Measurements from ENCODE around the gene MYBPC2.

MYBPC2 gene

DNA sequence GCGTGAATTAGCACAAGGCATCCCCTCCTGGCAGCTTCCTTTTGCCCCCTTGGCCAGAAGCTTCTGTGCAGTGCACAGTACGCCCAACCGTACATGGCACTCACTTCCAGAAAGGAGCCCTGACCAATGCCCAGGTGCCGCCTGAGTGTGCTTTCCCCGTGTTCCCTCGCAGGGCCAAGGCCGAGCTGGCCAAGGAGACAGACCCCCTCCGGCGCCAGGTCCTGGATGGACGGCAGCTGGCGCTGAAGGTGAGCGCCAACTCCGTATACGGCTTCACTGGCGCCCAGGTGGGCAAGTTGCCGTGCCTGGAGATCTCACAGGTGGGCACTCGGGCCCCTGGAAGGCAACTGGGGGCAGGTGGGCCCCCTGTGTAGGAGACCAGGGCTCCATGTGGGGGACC, 23.3 kb upstream of the MYBPC2 start:
- no peak for FAIRE-seq

DNA sequence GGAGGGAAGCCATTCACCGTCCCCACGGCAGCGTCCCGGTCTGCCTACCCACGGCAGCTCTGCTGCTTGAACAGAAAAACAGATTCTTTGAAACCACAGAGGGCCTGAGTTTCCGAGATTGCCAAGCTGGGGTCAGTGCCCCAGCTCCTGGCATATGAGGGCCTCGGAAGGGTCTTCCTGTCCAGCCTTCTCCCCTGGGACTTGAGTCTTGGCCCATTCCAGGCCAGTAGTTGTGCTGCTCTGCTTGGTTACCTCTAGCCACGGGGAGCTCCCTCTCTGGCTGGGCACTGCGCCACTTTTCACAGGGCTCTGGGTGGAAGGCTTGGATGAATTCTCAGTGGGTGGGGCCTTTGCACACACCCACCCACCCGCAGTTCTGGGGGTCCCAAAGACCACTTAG, 22.6 kb upstream of the MYBPC2 start:
- FAIRE-seq: no peak
- DNase-seq (ENCODE audit: low spot score): no peak

More for the DNA sequence above, 23.3 kb upstream of the MYBPC2 start:
- no peak for DNase-seq (ENCODE audit: low spot score)

DNA sequence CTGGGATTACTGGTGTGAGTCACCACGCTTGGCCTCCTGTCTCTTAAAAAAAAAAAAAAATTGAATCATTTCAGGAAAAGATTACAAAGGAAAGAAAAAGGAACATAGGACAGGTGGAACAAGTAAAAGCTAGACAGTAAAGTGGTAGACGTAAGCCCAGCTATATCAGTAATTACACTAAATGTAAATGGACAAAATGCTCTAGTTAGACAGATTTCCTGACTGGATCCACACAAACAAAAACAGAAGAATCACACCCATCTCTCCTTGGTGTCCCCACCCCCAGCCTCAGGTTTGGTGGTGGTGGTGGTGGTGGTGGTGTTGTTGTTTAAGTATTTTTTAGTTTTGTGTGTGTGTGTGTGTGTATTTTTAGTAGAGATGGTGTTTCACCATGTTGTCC, 20.3 kb upstream of the MYBPC2 start:
- no peak for DNase-seq (ENCODE audit: low spot score)
- no peak for FAIRE-seq

DNA sequence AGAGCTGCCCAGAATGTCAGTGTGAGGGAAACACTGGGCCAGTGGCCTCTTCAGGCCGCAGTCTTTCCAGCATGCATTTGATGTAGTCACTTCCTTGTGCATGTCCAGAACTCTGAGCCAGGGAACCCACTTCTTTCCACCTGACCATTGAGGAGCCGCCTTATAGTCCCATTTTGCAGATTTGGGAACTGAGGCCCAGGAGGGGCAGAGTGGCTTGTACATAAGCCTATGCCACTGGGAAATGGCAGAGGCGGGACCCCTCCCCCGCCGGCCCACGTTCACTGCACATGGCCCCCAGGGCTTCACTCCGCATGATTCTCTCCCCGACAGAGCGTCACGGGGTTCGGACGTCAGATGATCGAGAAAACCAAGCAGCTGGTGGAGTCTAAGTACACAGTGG, 19.6 kb upstream of the MYBPC2 start:
- DNase-seq (ENCODE audit: low spot score): no peak
- no peak for FAIRE-seq

DNA sequence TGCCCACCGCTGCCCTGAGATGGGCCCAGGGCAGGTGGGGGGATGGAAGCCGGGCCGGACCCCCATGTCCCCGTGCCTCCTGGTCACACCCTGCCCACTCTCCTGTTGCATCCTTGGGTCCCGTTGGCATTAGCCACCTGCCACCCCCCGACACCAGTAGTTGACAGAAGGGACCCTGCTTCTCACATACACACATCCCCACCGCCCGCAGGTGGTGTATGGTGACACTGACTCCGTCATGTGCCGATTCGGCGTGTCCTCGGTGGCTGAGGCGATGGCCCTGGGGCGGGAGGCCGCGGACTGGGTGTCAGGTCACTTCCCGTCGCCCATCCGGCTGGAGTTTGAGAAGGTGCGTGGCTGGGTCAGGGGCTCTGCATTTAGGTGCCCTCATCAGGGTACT, 19.2 kb upstream of the MYBPC2 start:
- FAIRE-seq: no peak
- DNase-seq (ENCODE audit: low spot score): no peak

DNA sequence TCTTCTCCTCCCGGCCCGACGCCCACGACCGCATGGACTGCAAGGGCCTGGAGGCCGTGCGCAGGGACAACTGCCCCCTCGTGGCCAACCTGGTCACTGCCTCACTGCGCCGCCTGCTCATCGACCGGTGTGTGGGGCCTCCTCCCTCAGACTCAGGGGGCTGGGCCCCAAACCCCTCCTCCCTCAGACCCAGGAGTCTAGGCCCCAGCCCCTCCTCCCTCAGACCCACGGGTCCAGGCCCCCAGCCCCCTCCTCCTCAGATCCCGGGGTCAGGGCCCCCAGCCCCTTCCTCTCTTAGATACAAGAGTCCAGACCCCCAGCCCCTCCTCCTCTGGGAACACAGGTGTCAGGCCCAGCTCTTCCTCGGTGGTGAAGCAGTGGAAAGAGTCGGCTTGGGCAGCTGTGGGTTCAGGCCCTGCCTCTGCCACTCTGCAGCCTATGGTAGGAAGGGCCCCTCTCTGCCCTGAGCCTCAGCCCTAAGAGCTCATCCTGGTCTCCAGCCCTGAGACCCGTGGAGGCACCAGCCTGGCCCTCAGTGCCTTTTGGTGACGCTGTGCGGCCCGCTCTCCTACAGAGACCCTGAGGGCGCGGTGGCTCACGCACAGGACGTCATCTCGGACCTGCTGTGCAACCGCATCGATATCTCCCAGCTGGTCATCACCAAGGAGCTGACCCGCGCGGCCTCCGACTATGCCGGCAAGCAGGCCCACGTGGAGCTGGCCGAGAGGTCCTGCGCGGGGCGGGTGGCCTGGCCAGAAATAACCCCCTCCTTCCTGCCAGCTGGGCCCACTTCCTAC, 17.6 kb upstream of the MYBPC2 start:
- DNase-seq (ENCODE audit: low spot score) (no peak), FAIRE-seq (no peak)

DNA sequence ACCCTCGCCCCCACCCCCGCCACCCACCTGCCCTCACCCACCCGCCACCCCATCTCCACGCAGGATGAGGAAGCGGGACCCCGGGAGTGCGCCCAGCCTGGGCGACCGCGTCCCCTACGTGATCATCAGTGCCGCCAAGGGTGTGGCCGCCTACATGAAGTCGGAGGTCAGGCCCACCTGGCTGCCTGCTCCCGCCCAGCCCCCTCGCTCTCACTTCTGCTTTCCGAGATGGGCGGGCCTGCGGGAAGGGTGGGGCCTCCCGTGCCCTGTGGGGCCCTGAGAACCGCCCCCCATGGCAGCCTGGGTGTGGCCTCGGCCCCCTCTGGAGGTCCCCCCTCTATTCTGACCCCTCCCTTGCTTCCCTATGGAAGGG, 17.0 kb upstream of the MYBPC2 start:
- FAIRE-seq (no peak), DNase-seq (ENCODE audit: low spot score) (no peak)

DNA sequence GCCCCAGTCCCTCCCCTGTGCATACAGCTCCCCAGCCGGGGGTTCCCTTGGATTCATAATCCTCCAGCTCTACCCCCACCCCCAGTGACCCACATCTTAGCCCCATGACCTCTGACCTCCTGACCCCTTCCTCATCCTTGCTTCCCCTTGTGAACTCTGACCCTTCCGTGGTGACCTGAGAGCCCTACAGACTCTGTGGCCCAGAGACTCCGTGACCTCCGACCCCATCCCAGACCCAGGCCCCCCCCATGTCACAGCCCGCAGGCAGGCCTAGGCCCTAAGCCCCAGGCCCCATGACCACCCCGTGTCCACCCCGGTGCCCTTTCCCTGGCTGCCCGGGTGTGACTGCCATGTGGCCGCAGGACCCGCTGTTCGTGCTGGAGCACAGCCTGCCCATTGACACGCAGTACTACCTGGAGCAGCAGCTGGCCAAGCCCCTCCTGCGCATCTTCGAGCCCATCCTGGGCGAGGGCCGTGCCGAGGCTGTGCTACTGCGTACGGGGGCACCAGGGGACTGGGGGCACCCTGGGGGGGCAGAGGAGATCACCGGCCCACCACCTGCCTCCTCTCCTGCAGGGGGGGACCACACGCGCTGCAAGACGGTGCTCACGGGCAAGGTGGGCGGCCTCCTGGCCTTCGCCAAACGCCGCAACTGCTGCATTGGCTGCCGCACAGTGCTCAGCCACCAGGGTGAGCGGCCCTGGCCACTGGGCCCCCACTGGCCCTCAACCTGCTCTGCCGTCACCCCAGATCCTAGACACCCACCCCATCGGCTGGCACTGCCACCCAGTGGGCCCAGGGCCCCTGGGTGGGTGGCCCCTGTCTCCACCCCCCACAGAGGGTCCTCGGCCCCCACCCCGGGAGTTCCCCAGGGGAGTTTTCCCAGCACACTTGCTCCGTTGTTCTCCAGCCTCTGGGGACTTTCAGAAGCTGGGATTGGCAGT, 16.4 kb upstream of the MYBPC2 start:
- DNase-seq (ENCODE audit: low spot score) (no peak), FAIRE-seq (no peak)

DNA sequence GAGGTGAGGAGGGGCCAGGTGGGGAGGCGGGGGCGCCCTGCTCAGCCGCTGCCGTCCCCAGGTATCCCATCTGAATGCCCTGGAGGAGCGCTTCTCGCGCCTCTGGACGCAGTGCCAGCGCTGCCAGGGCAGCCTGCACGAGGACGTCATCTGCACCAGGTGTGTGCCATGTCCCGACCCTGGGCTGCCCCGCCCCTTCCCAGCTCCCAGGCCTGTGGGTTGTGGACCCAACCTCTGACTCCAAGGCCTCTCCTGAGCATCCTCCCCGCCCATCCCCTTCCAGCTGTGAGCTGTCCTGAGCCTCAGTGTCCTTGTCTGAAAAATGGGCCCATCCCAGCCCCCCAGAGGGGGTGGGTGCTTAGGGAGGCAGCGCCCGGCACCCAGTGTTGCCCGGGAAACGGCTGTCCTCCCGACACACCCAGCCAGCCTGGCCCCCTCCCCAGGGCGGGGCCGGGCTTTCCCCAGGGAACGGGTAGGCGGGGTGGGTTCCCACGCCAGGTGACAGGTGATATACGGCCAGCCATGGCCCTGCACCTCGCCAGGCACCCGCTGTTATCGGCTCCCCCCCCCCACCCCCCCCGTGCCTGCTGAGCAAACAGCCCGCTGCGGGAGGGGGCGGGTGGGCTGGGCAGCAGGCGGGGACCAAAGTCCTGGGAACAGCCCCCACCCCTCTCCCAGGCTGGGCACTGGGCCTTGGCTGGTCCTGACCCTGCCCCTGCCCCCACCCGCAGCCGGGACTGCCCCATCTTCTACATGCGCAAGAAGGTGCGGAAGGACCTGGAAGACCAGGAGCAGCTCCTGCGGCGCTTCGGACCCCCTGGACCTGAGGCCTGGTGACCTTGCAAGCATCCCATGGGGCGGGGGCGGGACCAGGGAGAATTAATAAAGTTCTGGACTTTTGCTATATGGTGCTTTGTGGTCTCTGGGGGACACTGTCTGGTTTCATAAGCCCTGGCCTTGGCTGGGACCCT, 15.3 kb upstream of the MYBPC2 start:
- DNase-seq (ENCODE audit: low spot score): no peak
- FAIRE-seq: no peak

DNA sequence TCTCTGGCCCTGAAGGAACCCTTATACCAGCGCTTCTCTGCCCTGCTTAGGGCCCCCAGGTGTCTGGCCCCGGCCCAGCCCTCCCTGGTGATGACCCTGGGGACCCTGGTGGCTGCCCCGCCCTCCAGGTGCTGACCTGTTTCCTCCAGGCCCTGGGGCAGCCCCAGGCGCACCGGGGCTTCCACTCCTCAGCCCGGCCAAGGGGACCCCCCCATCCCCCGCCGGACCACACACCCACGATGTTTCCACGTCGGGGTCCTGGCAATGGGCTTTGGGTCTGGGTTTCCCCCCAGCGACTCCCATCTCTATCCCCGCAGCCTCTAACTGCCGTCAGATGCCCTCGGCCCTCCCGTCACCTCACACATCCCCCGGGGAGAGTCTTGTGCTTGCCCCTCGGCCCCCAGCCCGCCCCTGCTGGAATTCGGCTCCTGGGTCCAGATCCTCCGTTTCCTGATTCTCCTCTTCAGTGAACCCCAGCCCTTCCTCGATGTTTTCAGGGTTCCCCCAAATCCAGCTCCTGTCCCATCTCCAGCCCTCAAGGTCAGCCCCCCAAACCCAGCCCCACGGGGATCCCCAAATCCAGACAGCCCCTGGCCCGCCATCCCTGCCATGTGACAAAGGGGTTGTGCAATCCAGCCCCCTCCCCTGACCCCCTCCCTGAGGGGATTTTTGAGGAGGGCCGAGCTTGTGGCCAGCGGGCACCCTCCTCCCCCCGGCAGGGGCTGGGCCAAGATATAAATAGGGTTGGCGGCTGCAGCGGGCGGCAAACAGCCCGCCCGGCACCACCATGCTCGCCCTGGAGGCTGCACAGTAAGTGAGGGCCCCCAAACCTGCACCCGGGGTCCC, 14.3 kb upstream of the MYBPC2 start, which contains the start of gene SPIB:
SPIB (plus strand) TSS at position 763 of the 846 bp plus-strand sequence; CDS start at position 788, 25 bp downstream.
- no peak for DNase-seq (ENCODE audit: low spot score)
- FAIRE-seq: no peak

DNA sequence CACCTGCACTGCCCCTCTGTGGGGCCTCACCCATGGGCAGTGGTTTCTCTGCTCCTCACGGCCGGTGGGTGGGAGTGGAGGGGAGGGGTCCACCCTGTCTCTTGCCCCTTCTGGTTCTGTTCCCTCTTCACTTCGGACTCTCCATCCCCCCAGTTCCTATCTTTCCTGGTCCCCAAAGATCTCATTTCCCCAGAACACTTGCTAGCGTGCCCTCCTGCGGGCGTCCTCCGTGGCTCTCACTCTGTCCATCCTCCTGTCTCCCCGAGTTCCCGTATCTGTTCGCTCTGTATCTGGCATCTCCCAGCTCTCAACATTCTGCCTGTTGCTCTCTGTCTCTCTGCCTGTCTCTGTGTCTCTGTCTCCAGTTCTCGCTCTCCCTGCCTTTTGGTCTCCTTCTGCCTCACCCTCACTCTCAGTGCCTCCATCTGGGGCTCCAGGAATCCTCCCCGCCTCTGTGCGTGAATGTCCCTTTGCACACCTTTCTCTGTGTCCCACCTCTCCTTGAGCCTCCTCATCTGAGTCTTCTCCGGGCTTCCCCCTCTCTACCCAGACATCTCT, 13.6 kb upstream of the MYBPC2 start:
- FAIRE-seq (no peak), DNase-seq (ENCODE audit: low spot score) (no peak)

DNA sequence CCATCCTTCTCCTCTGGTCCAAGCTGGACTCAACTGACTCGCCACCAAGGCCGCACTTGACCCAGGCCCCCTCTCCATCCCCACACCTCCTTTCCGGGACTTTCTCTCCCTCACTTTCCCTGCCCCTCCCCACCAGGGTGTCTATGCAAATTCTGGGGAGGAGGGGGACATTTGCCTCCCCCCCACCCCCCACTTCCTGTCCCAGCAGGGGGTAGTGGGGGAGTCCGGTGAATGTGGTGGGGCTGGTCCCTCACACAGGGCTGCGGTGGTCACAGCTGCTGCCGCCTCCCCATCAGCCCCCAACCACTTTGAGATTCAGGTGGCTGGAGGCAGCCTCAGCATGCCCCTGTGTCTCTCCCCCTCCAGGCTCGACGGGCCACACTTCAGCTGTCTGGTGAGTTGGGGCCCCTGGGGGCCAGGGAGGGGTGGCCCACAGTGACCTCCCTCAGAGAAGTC, 13.1 kb upstream of the MYBPC2 start:
- no peak for FAIRE-seq

DNA sequence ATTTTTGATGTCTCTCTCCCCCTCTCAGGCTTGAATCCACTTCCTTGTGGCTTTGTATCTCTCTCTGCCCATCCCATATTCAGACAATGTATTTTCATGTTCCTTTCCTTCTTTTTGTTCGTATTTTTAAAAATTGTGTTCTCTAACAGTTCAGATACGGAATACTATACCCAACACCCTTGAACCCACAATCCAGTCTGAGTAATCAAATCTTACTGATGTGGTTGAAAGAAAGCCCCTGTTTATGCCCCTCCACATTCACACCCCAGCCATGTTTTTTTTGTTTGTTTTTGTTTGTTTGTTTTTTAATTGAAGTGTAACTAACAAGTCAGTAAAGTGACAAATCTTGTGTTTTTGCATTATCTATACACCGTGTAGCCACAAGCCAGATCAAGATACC, 12.6 kb upstream of the MYBPC2 start:
- no peak for DNase-seq (ENCODE audit: low spot score)
- no peak for FAIRE-seq

More for the DNA sequence above, 13.1 kb upstream of the MYBPC2 start:
- DNase-seq (ENCODE audit: low spot score): no peak

DNA sequence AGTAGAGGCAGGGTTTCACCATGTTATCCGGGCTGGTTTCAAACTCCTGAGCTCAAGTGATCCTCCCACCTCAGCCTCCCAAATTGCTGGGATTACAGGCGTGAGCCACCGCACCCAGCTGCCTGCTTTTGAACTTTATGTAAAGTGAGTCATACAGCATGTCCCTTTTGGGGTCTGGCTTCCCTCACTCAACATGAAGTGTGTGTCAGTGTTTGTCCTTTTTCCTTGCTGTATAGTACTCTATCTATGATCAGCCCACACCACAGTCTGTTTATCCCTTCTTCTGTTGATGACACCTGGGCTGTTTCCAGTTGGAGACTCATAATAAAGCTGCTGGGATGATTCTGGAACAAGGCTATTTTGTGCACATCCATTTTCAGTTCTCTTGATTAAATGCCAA, 11.9 kb upstream of the MYBPC2 start:
- DNase-seq (ENCODE audit: low spot score): no peak

DNA sequence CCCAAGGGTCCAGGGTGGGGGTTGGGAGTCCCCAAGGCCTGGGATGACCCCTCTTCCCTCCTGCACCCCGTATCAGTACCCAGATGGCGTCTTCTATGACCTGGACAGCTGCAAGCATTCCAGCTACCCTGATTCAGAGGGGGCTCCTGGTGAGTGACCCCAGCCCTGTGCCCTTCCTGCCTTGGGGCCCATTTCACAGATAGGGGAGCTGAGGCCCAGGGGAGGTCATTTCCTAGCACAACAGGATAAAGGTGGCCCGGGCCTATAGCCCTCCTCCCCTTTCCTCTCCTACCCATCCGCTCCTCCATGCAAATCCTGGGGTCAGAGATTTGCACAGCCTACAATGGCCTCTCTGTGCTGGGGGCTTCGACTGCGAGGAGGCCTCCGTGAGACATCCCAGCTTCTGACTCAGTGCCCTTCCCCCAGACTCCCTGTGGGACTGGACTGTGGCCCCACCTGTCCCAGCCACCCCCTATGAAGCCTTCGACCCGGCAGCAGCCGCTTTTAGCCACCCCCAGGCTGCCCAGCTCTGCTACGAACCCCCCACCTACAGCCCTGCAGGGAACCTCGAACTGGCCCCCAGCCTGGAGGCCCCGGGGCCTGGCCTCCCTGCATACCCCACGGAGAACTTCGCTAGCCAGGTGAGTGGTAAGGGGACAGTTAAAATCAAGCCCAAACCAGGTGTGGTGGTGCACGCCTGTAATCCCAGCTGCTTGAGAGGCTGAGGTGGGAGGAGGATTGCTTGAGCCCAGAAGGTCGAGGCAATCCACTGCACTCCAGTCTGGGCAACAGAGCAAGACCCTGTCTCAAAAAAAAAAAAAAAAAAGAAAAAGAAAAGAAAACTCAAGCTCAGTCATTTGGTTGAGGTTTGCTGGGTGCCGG, 10.1 kb upstream of the MYBPC2 start:
- FAIRE-seq (no peak), DNase-seq (ENCODE audit: low spot score) (no peak)

More for the DNA sequence above, 11.9 kb upstream of the MYBPC2 start:
- FAIRE-seq: no peak

DNA sequence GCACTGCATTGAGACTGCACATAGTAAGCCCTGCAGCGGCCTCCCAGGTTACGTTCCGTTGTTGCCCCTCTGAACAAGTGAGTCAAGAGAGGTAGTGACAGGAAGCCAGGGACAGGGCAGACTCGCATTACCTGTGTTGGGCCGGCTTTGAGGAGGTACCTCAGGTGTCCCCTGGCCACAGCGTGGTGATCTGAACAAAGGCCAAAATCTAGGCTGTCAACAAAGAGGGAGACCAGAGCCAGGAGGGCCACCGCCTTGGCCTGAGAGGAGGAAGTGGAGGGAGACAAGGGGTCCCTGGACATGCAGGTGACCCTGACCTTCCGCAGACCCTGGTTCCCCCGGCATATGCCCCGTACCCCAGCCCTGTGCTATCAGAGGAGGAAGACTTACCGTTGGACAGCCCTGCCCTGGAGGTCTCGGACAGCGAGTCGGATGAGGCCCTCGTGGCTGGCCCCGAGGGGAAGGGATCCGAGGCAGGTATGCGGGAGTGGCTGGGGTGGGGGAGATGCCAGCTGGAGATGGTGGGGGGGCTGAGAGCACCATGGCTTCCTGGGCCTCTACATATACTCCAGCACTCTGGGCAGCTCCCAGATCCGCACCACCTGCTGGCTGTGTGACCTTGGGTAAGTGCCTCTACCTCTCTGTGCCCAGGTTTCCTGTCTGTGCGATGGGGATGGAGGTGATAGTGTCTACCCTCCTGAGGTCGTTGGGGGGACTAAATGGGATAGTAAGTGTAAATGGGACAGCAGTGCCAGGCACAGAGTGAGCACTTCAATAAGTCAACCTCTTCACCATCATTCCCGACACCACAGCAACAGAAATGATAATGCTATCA, 9.2 kb upstream of the MYBPC2 start:
- DNase-seq (ENCODE audit: low spot score) (no peak), FAIRE-seq (no peak)

DNA sequence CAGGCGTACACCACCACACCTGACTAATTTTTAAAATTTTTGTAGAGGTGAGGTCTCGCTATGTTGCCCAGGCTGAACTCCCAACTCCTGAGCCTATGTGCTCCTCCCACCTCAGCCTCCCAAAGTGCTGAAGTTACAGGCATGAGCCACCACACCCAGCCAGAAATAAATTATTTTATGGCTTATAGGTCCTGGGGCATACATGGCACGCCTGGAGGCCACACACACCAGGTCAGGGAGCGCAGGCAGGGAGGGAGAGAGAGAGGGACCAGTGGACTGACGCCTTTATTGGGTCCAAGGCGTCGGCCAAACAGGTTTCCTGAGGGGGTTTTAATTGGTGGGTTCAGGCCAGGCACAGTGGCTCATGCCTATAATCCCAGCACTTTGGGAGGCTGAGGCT, 7.1 kb upstream of the MYBPC2 start:
- DNase-seq (ENCODE audit: low spot score) (no peak), FAIRE-seq (no peak)

DNA sequence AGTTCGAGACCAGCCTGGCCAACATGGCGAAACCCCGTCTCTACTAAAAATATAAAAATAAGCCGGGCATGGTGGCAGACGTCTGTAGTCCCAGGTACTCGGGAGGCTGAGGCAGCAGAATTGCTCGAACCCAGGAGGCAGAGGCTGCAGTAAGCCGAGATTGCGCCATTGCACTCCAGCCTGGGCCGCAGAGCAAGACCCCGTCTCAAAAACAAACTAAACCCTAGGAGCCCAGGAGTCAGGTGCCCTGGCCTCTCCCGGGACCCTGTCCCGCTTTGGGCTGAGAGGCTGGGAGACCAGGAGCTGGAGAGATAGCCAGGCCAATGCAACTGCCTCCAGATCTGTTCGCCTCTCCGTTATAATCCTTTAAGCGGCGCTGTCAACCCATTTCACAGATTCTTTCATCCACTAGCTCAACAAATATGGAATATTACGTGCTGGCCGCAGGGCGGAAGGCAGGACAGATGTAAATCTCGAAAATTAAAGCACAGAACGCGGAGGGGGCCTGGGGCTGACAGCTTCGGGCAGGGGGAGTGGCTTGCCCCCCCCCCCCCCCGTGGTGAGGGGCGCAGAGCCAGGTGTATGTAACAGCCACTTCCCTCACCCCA, 5.3 kb upstream of the MYBPC2 start:
- DNase-seq (ENCODE audit: low spot score) (no peak), FAIRE-seq (no peak)

Measured in RCC 7860 (cell line).